CD4-positive, alpha-beta T cell (primary cell): ENCODE data around the gene NOS1. TPM values are rescaled to one million over a fixed set of nuclear protein-coding genes. Genes with fewer than 3 reads are reported as not detected.

Experiments used
- ATAC-seq: fragments of 200-7000 bp; cut with Tn5 transposase; one replicate; pipeline ENCODE4 v1.10.0; 2022; ENCODE audit warnings: mild to moderate bottlenecking; ENCODE audit not compliant: poor library complexity
- CTCF ChIA-PET: fragments of 350-600 bp; sonication (Branson Sonifier 250); formaldehyde crosslinking; loops from one replicate; lab custom pipeline; 2021; ENCODE audit warnings: antibody characterized with exemption, inconsistent platforms; lab: Charles Lee
- POLR2A ChIA-PET: fragments of 350-600 bp; sonication (Branson Sonifier 250); formaldehyde crosslinking; loops from one replicate; lab custom pipeline; 2021; ENCODE audit warnings: antibody characterized with exemption, inconsistent platforms; lab: Charles Lee
- DNase-seq, 14 experiments: peaks; one replicate each; pipeline ENCODE4 v3.0.0-alpha.2; 2013 to 2020; ENCODE audit warnings: mixed read lengths in 2 of 14
- H3K27ac ChIP-seq, 2 donors: one replicate each; pipeline versions ENCODE4 v1.5.1 to v1.7.0; 2013; ENCODE audit warnings: low read length in 2 of 2, low read depth in 1 of 2, mild to moderate bottlenecking in 1 of 2
- H3K27me3 ChIP-seq, 2 experiments: 1 replicate in 1 of 2; 2 replicates in 1 of 2; pipeline versions ENCODE4 v1.6.1 to v1.7.0; 2013; ENCODE audit warnings: low read length in 2 of 2, control low read depth in 1 of 2, mild to moderate bottlenecking in 1 of 2, moderate library complexity in 1 of 2; ENCODE audit not compliant: insufficient read depth in 2 of 2, control insufficient read depth in 1 of 2
- H3K36me3 ChIP-seq: one replicate; pipeline ENCODE4 v1.6.1; 2013; ENCODE audit warnings: low read length, control low read depth; ENCODE audit not compliant: insufficient read depth
- H3K4me1 ChIP-seq: one replicate; pipeline ENCODE4 v1.6.1; 2013; ENCODE audit warnings: low read length, control low read depth; ENCODE audit not compliant: insufficient read depth
- H3K4me3 ChIP-seq: one replicate; pipeline ENCODE4 v1.5.1; 2013; ENCODE audit warnings: mild to moderate bottlenecking, low read length, moderate library complexity
- H3K9me3 ChIP-seq, 2 experiments: 1 replicate in 1 of 2; 2 replicates in 1 of 2; pipeline versions ENCODE4 v1.6.1 to v1.7.0; 2013; ENCODE audit warnings: low read length in 2 of 2, mild to moderate bottlenecking in 2 of 2, control low read depth in 1 of 2, moderate library complexity in 1 of 2; ENCODE audit not compliant: control insufficient read depth in 1 of 2, insufficient read depth in 1 of 2
- H3K27ac Mint-ChIP-seq: one replicate; pipeline ENCODE4 v1.8.0; 2020; ENCODE audit warnings: mixed read lengths
- H3K27me3 Mint-ChIP-seq: one replicate; pipeline ENCODE4 v1.8.0; 2021; ENCODE audit warnings: mixed read lengths
- H3K36me3 Mint-ChIP-seq: one replicate; pipeline ENCODE4 v1.8.0; 2021; ENCODE audit warnings: low read depth, mixed read lengths
- H3K4me1 Mint-ChIP-seq: one replicate; pipeline ENCODE4 v1.8.0; 2021; ENCODE audit warnings: low read depth, mixed read lengths
- H3K4me3 Mint-ChIP-seq: one replicate; pipeline ENCODE4 v1.8.0; 2020; ENCODE audit warnings: mild to moderate bottlenecking, mixed read lengths
- H3K9me3 Mint-ChIP-seq: one replicate; pipeline ENCODE4 v1.8.0; 2020; ENCODE audit warnings: mixed read lengths
- intact Hi-C, 2 experiments: fragments of 100-400 bp; cut with DNase I in 1 of 2; cut with micrococcal nuclease in 1 of 2; formaldehyde crosslinking; loops; one replicate each; pipeline versions ENCODE4 v1.15.1 to v1.9.0; 2023 to 2025; cut with DNase I, micrococcal nuclease
- total RNA-seq, 174 experiments: library from RNA in 2 of 174; stranded (reverse) in 2 of 174; gene quantifications; one replicate each; pipeline ENCODE4 v1.2.3 and lab custom pipeline; 2021 to 2026
- TF ChIP-seq, protein P1 (sequence below): fragments of 200-600 bp; IDR thresholded peaks from one replicate; pipeline ENCODE4 v1.8.0; 2022; ENCODE audit warnings: antibody characterized with exemption, mild to moderate bottlenecking

NOS1 gene
- total RNA-seq, 2 experiments from 2014 or later: not detected

DNA sequence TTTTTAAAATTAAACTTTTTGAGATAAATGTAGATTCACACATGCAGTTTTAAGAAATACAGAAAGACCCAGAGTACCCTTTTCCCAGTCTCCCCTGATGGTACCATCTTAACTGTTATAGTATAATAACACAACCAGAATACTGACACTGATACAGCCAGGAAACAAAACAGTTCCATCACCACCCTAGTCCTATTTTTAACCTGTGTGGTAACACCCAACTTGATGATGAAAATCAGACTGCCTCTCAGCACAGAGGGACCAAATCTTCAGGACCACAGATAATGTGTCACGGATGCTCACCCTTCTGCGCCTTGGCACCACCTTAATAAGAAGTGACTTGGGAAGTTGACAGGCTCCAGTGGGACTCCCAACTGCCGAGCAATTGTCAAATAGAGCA lies 189.3 kb downstream of the NOS1 start:
- peaks cover 93% of the 10 kb centered on the region for H3K36me3 ChIP-seq
- ATAC-seq: no peak
- intact Hi-C loops: no loop called here
- H3K27ac ChIP-seq: no peak overlapping the region
- Mint-ChIP-seq H3K9me3 (no peaks in the 10 kb centered on the region), H3K27me3 (no peaks in the 10 kb centered on the region), H3K36me3 (peaks cover 95% of the 10 kb centered on the region), H3K4me3 (no peak overlapping the region), H3K4me1 (peaks cover 13% of the 10 kb centered on the region), H3K27ac (no peak overlapping the region)
- H3K4me3 ChIP-seq: no peak overlapping the region
- no peak for DNase-seq
- no peaks in the 10 kb centered on the region for H3K27me3 ChIP-seq
- POLR2A ChIA-PET: no interaction called here
- CTCF ChIA-PET: interaction anchor here (0.6 kb wide), 1 partner anchor 1421 kb away, joined by 3 read pairs; no protein-coding TSS in a partner anchor
- no peaks in the 10 kb centered on the region for H3K9me3 ChIP-seq
- TF ChIP-seq, protein P1, sequence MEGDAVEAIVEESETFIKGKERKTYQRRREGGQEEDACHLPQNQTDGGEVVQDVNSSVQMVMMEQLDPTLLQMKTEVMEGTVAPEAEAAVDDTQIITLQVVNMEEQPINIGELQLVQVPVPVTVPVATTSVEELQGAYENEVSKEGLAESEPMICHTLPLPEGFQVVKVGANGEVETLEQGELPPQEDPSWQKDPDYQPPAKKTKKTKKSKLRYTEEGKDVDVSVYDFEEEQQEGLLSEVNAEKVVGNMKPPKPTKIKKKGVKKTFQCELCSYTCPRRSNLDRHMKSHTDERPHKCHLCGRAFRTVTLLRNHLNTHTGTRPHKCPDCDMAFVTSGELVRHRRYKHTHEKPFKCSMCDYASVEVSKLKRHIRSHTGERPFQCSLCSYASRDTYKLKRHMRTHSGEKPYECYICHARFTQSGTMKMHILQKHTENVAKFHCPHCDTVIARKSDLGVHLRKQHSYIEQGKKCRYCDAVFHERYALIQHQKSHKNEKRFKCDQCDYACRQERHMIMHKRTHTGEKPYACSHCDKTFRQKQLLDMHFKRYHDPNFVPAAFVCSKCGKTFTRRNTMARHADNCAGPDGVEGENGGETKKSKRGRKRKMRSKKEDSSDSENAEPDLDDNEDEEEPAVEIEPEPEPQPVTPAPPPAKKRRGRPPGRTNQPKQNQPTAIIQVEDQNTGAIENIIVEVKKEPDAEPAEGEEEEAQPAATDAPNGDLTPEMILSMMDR: no peak
- no peaks in the 10 kb centered on the region for H3K4me1 ChIP-seq

- TF ChIP-seq, protein P1: no peak
- Histone ChIP-seq H3K4me1 (no peaks in the 10 kb centered on the region), H3K27ac (no peak overlapping the region), H3K9me3 (no peaks in the 10 kb centered on the region), H3K4me3 (no peak overlapping the region), H3K36me3 (peaks cover 94% of the 10 kb centered on the region), H3K27me3 (no peaks in the 10 kb centered on the region)
- Mint-ChIP-seq H3K4me1 (peaks cover 17% of the 10 kb centered on the region), H3K36me3 (peaks cover 95% of the 10 kb centered on the region), H3K9me3 (no peaks in the 10 kb centered on the region), H3K27ac (no peak overlapping the region), H3K4me3 (no peak overlapping the region), H3K27me3 (no peaks in the 10 kb centered on the region)
- intact Hi-C loops: no loop called here
- CTCF ChIA-PET: interaction anchor here (0.6 kb wide), 1 partner anchor 1421 kb away, joined by 3 read pairs; no protein-coding TSS in a partner anchor
- DNase-seq: no peak
- POLR2A ChIA-PET: no interaction called here
- no peak for ATAC-seq
Observed at GRCh38 chr12:117171499-117172162, 189.8 kb downstream of the NOS1 start.

GRCh38 chr12:117169548-117169947 lies 191.9 kb downstream of the NOS1 start:
- TF ChIP-seq, protein P1: no peak
- POLR2A ChIA-PET: interaction anchor here (1.5 kb wide), 1 partner anchor 35 kb away, joined by 6 read pairs; no protein-coding TSS in a partner anchor
- H3K27ac Mint-ChIP-seq: no peak overlapping the region
- H3K27ac ChIP-seq: no peak overlapping the region
- intact Hi-C loops: no loop called here
- no peak for DNase-seq
- CTCF ChIA-PET: no interaction called here
- no peak overlapping the region for H3K4me3 ChIP-seq
- H3K27me3 Mint-ChIP-seq: no peaks in the 10 kb centered on the region
- H3K4me1 ChIP-seq: no peaks in the 10 kb centered on the region
- H3K4me1 Mint-ChIP-seq: peaks cover 11% of the 10 kb centered on the region
- no peaks in the 10 kb centered on the region for H3K9me3 ChIP-seq
- H3K9me3 Mint-ChIP-seq: no peaks in the 10 kb centered on the region
- H3K4me3 Mint-ChIP-seq: no peak overlapping the region
- H3K27me3 ChIP-seq: no peaks in the 10 kb centered on the region
- ATAC-seq: no peak
- H3K36me3 ChIP-seq: peaks cover 92% of the 10 kb centered on the region
- peaks cover 95% of the 10 kb centered on the region for H3K36me3 Mint-ChIP-seq
